Mucosa of descending colon (tissue), 3 donors: ENCODE measurements around the gene MRPS14. TPM values are rescaled to one million over a fixed set of nuclear protein-coding genes. Genes with fewer than 3 reads are reported as not detected.

Source experiments
- ATAC-seq: fragments of 200-7000 bp; cut with Tn5 transposase; one replicate; pipeline ENCODE4 v1.9.1; 2020; ENCODE audit warnings: mild to moderate bottlenecking, moderate library complexity
- DNase-seq, 3 donors: peaks; one replicate each; pipeline ENCODE4 v3.0.0-alpha.2; 2020
- H3K36me3 ChIP-seq: fragments of 200-600 bp; one replicate; pipeline ENCODE4 v1.8.0; 2021; ENCODE audit warnings: low read depth, mild to moderate bottlenecking
- H3K4me1 ChIP-seq: fragments of 200-600 bp; one replicate; pipeline ENCODE4 v1.8.0; 2021; ENCODE audit warnings: low read depth, mild to moderate bottlenecking
- H3K4me3 ChIP-seq: fragments of 200-600 bp; one replicate; pipeline ENCODE4 v1.8.0; 2021; ENCODE audit warnings: mild to moderate bottlenecking
- H3K9me3 ChIP-seq: fragments of 200-600 bp; one replicate; pipeline ENCODE4 v1.8.0; 2021; ENCODE audit warnings: mild to moderate bottlenecking
- CTCF ChIP-seq: fragments of 200-600 bp; IDR thresholded peaks from one replicate; pipeline ENCODE4 v1.8.0; 2022; ENCODE audit warnings: antibody characterized with exemption, mild to moderate bottlenecking
- intact Hi-C, 2 donors: fragments of 100-400 bp; cut with DNase I in 1 of 2; cut with micrococcal nuclease in 1 of 2; formaldehyde crosslinking; loops; one replicate each; pipeline versions ENCODE4 v1.11.0 to v1.11.1; 2022; cut with DNase I, micrococcal nuclease
- total RNA-seq, 3 donors: library from RNA; stranded (reverse); fragmentation: NEBNext Ultra II Directional in 2 of 3; extraction: Animal tissue kit (Norgen Biotek cat#: 25700) in 2 of 3; gene quantifications; one replicate each; pipeline versions ENCODE4 v1.2.1 to v1.2.4, GENCODE V29; 2021 to 2023
- donor health status: DM: no; HTN: no; CAD: no; lungs with moderate emphysema.
- donor health status: DM: no; HTN: no; CAD: no.
- donor health status: DM: no; HTN: yes; CAD: no.

Gene MRPS14
- total RNA-seq, 3 donors from 2014 or later: 24.0 to 29.5 (median 26.2) TPM

- TF ChIP-seq CTCF: no peak
- no peaks in the 10 kb centered on the region for H3K9me3 ChIP-seq
- H3K4me1 ChIP-seq: no peaks in the 10 kb centered on the region
- peak; percentile 95 for ATAC-seq
- intact Hi-C loops: loop anchor here in 1 of 2 donors (10.0 kb wide), 1 partner anchor 216 kb away; no protein-coding TSS in a partner anchor
- H3K36me3 ChIP-seq: no peaks in the 10 kb centered on the region
- no peak overlapping the region for H3K4me3 ChIP-seq
- peak in 1 of 3 donors; percentile 35 for DNase-seq
These were observed 32.7 kb downstream of the MRPS14 start for GRCh38 chr1:174990382-174990999.

- no peak for TF ChIP-seq CTCF
- Histone ChIP-seq H3K4me3 (no peak overlapping the region), H3K4me1 (no peaks in the 10 kb centered on the region), H3K36me3 (no peaks in the 10 kb centered on the region), H3K9me3 (no peaks in the 10 kb centered on the region)
- intact Hi-C loops: loop anchor here in 1 of 2 donors (10.0 kb wide), 1 partner anchor 215 kb away; no protein-coding TSS in a partner anchor
- no peak for ATAC-seq
- DNase-seq: no peak
These were observed 33.5 kb downstream of the MRPS14 start for GRCh38 chr1:174989536-174990220.

GRCh38 chr1:174988986-174989385 is 34.2 kb downstream of the MRPS14 start:
- ATAC-seq: no peak
- DNase-seq: no peak
- Histone ChIP-seq H3K4me1 (no peaks in the 10 kb centered on the region), H3K4me3 (no peak overlapping the region), H3K36me3 (no peaks in the 10 kb centered on the region), H3K9me3 (no peaks in the 10 kb centered on the region)
- no peak for TF ChIP-seq CTCF
- intact Hi-C loops: no loop called here

- Histone ChIP-seq H3K36me3 (no peaks in the 10 kb centered on the region), H3K4me1 (no peaks in the 10 kb centered on the region), H3K9me3 (no peaks in the 10 kb centered on the region), H3K4me3 (no peak overlapping the region)
- intact Hi-C loops: no loop called here
- TF ChIP-seq CTCF: no peak
- ATAC-seq (no peak), DNase-seq (no peak)
These were observed 34.7 kb downstream of the MRPS14 start for GRCh38 chr1:174988539-174988938.

GRCh38 chr1:174984952-174985351 is 38.3 kb downstream of the MRPS14 start:
- Histone ChIP-seq H3K4me1 (no peaks in the 10 kb centered on the region), H3K4me3 (no peak overlapping the region), H3K9me3 (no peaks in the 10 kb centered on the region), H3K36me3 (no peaks in the 10 kb centered on the region)
- intact Hi-C loops: no loop called here
- TF ChIP-seq CTCF: no peak
- ATAC-seq (no peak), DNase-seq (no peak)
